ENCODE data around the gene LTBR. TPM values are rescaled to one million over a fixed set of nuclear protein-coding genes. Genes with fewer than 3 reads are reported as not detected.

Gene LTBR
- total and polyA plus RNA-seq, 4 donors = 15.8 to 138 (median 89.0) TPM

- H3K4me3 ChIP-seq (ENCODE audit: low read depth in 1 of 3, low read length in 3 of 3) = no peak overlapping the region
- whole genome bisulfite sequencing = 3% methylated on average over 9 of the region's 9 CpGs
These were observed 39.5 kb downstream of the LTBR start for GRCh38 chr12:6423267-6424007.

GRCh38 chr12:6424008-6424347, 40.0 kb downstream of the LTBR start:
- H3K4me1 ChIP-seq (ENCODE audit: control insufficient read depth in 4 of 4, insufficient read depth in 4 of 4, low read length in 3 of 4) = peaks cover 0 to 6% (median 4%) of the 10 kb centered on the region in 4 donors
- H3K27me3 ChIP-seq (ENCODE audit: control insufficient read depth in 4 of 4, insufficient read depth in 4 of 4, low read length in 3 of 4) = no peaks in the 10 kb centered on the region
- no peak for DNase-seq (ENCODE audit: low spot score)
- H3K27ac ChIP-seq (ENCODE audit: low read depth in 1 of 2, low read length in 2 of 2) = no peak overlapping the region
- H3K4me3 ChIP-seq (ENCODE audit: low read depth in 1 of 3, low read length in 3 of 3) = no peak overlapping the region
- peak overlapping the region in 1 of 2 donors; percentile 58 for H3K9ac ChIP-seq (ENCODE audit: low read depth in 1 of 2, low read length in 2 of 2)
- WGBS = 40% methylated on average over 6 of the region's 6 CpGs
- no peaks in the 10 kb centered on the region for H3K9me3 ChIP-seq (ENCODE audit: control insufficient read depth in 4 of 4, low read length in 3 of 4)
- TF ChIP-seq SP1 (IDR thresholded peaks at IDR 0.05) (no peak), FOXA1 (IDR thresholded peaks at IDR 0.05) (no peak), JUND (IDR thresholded peaks at IDR 0.05) (no peak), FOXA2 (IDR thresholded peaks at IDR 0.05) (no peak), GABPA (IDR thresholded peaks at IDR 0.05 in 1 of 2, conservative IDR thresholded peaks at IDR 0.05 in 1 of 2) (no peak), TAF1 (conservative IDR thresholded peaks at IDR 0.05) (no peak), ZBTB33 (IDR thresholded peaks at IDR 0.05) (no peak), NR2F2 (IDR thresholded peaks at IDR 0.05) (no peak), HNF4G (IDR thresholded peaks at IDR 0.05) (no peak), HNF4A (conservative IDR thresholded peaks at IDR 0.05) (no peak), REST (IDR thresholded peaks at IDR 0.05) (no peak), RXRA (IDR thresholded peaks at IDR 0.05) (no peak), YY1 (IDR thresholded peaks at IDR 0.05) (no peak), RAD21 (IDR thresholded peaks at IDR 0.05) (no peak), EGR1 (IDR thresholded peaks at IDR 0.05; ENCODE audit: low read depth in 2 of 2) (no peak), ATF3 (IDR thresholded peaks at IDR 0.05) (no peak)
- TF ChIP-seq, protein P1, sequence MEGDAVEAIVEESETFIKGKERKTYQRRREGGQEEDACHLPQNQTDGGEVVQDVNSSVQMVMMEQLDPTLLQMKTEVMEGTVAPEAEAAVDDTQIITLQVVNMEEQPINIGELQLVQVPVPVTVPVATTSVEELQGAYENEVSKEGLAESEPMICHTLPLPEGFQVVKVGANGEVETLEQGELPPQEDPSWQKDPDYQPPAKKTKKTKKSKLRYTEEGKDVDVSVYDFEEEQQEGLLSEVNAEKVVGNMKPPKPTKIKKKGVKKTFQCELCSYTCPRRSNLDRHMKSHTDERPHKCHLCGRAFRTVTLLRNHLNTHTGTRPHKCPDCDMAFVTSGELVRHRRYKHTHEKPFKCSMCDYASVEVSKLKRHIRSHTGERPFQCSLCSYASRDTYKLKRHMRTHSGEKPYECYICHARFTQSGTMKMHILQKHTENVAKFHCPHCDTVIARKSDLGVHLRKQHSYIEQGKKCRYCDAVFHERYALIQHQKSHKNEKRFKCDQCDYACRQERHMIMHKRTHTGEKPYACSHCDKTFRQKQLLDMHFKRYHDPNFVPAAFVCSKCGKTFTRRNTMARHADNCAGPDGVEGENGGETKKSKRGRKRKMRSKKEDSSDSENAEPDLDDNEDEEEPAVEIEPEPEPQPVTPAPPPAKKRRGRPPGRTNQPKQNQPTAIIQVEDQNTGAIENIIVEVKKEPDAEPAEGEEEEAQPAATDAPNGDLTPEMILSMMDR (IDR thresholded peaks at IDR 0.05; ENCODE audit: low read depth, low read length, missing input control) = no peak
- TF ChIP-seq, protein P2, sequence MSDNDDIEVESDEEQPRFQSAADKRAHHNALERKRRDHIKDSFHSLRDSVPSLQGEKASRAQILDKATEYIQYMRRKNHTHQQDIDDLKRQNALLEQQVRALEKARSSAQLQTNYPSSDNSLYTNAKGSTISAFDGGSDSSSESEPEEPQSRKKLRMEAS (IDR thresholded peaks at IDR 0.05) = no peak
- H3K36me3 ChIP-seq (ENCODE audit: control insufficient read depth in 4 of 4, insufficient read depth in 3 of 4, low read depth in 1 of 4, low read length in 3 of 4) = no peaks in the 10 kb centered on the region

More at GRCh38 chr12:6423267-6424007, 39.5 kb downstream of the LTBR start:
- no peaks in the 10 kb centered on the region for H3K27me3 ChIP-seq (ENCODE audit: control insufficient read depth in 4 of 4, insufficient read depth in 4 of 4, low read length in 3 of 4)
- H3K9ac ChIP-seq (ENCODE audit: low read depth in 1 of 2, low read length in 2 of 2) = peak overlapping the region; percentile 1 to 58
- H3K4me1 ChIP-seq (ENCODE audit: control insufficient read depth in 4 of 4, insufficient read depth in 4 of 4, low read length in 3 of 4) = peaks cover 0 to 6% (median 4%) of the 10 kb centered on the region in 4 donors
- no peaks in the 10 kb centered on the region for H3K36me3 ChIP-seq (ENCODE audit: control insufficient read depth in 4 of 4, insufficient read depth in 3 of 4, low read depth in 1 of 4, low read length in 3 of 4)
- TF ChIP-seq, protein P2 (IDR thresholded peaks at IDR 0.05) = peak; percentile 64
- TF ChIP-seq SP1 (IDR thresholded peaks at IDR 0.05) (peak; percentile 15), RAD21 (IDR thresholded peaks at IDR 0.05) (peak; percentile 99 to 100), RXRA (IDR thresholded peaks at IDR 0.05) (no peak), GABPA (IDR thresholded peaks at IDR 0.05 in 1 of 2, conservative IDR thresholded peaks at IDR 0.05 in 1 of 2) (peak in 1 of 2 donors; percentile 33), YY1 (IDR thresholded peaks at IDR 0.05) (peak; percentile 79), NR2F2 (IDR thresholded peaks at IDR 0.05) (no peak), FOXA1 (IDR thresholded peaks at IDR 0.05) (no peak), JUND (IDR thresholded peaks at IDR 0.05) (no peak)
- TF ChIP-seq, protein P1 (IDR thresholded peaks at IDR 0.05; ENCODE audit: low read depth, low read length, missing input control) = peak; percentile 89
- H3K27ac ChIP-seq (ENCODE audit: low read depth in 1 of 2, low read length in 2 of 2) = no peak overlapping the region
- DNase-seq (ENCODE audit: low spot score) = peak; percentile 75
- no peaks in the 10 kb centered on the region for H3K9me3 ChIP-seq (ENCODE audit: control insufficient read depth in 4 of 4, low read length in 3 of 4)
